ENCODE measurements around the gene MAGI3. TPM values are rescaled to one million over a fixed set of nuclear protein-coding genes. Genes with fewer than 3 reads are reported as not detected.

Gene MAGI3
- total RNA-seq, 1 donor from 2014 or later, result 5.4 TPM

GRCh38 chr1:113392541-113393128 is 2.3 kb downstream of the MAGI3 start:
- intact Hi-C loops (cut with micrococcal nuclease), result no loop called here
- H3K36me3 ChIP-seq, result no peaks in the 10 kb centered on the region
- peak overlapping the region; percentile 86 for H3K4me3 ChIP-seq
- no peak for TF ChIP-seq CTCF (IDR thresholded peaks at IDR 0.05; ENCODE audit: borderline replicate concordance)
- peaks cover 51% of the 10 kb centered on the region for H3K4me1 ChIP-seq
- DNase-seq, result no peak
- no peak overlapping the region for H3K27ac ChIP-seq (replicated peaks)
- H3K27me3 ChIP-seq (ENCODE audit: low read depth), result no peaks in the 10 kb centered on the region
- peaks cover 5% of the 10 kb centered on the region for H3K9me3 ChIP-seq (replicated peaks)

GRCh38 chr1:113394043-113394862 is 3.9 kb downstream of the MAGI3 start:
- no peaks in the 10 kb centered on the region for H3K36me3 ChIP-seq
- intact Hi-C loops (cut with micrococcal nuclease), result no loop called here
- no peak for TF ChIP-seq CTCF (IDR thresholded peaks at IDR 0.05; ENCODE audit: borderline replicate concordance)
- H3K27ac ChIP-seq (replicated peaks), result no peak overlapping the region
- peaks cover 44% of the 10 kb centered on the region for H3K4me1 ChIP-seq
- H3K9me3 ChIP-seq (replicated peaks), result no peaks in the 10 kb centered on the region
- DNase-seq, result no peak
- no peak overlapping the region for H3K4me3 ChIP-seq
- H3K27me3 ChIP-seq (ENCODE audit: low read depth), result no peaks in the 10 kb centered on the region

- H3K27me3 ChIP-seq (ENCODE audit: low read depth), result no peaks in the 10 kb centered on the region
- DNase-seq, result no peak
- TF ChIP-seq CTCF (IDR thresholded peaks at IDR 0.05; ENCODE audit: borderline replicate concordance), result no peak
- intact Hi-C loops (cut with micrococcal nuclease), result no loop called here
- H3K4me1 ChIP-seq, result peaks cover 39% of the 10 kb centered on the region
- no peaks in the 10 kb centered on the region for H3K36me3 ChIP-seq
- H3K4me3 ChIP-seq, result no peak overlapping the region
- no peak overlapping the region for H3K27ac ChIP-seq (replicated peaks)
- H3K9me3 ChIP-seq (replicated peaks), result no peaks in the 10 kb centered on the region
Measured at GRCh38 chr1:113394863-113395259, 4.5 kb downstream of the MAGI3 start.

- TF ChIP-seq CTCF (IDR thresholded peaks at IDR 0.05; ENCODE audit: borderline replicate concordance), result no peak
- H3K4me1 ChIP-seq, result peaks cover 38% of the 10 kb centered on the region
- H3K36me3 ChIP-seq, result no peaks in the 10 kb centered on the region
- no peaks in the 10 kb centered on the region for H3K27me3 ChIP-seq (ENCODE audit: low read depth)
- no peaks in the 10 kb centered on the region for H3K9me3 ChIP-seq (replicated peaks)
- intact Hi-C loops (cut with micrococcal nuclease), result no loop called here
- no peak overlapping the region for H3K4me3 ChIP-seq
- DNase-seq, result no peak
- no peak overlapping the region for H3K27ac ChIP-seq (replicated peaks)
Measured at GRCh38 chr1:113396102-113396501, 5.8 kb downstream of the MAGI3 start.

GRCh38 chr1:113396585-113396984 is 6.3 kb downstream of the MAGI3 start:
- peaks cover 36% of the 10 kb centered on the region for H3K4me1 ChIP-seq
- no peaks in the 10 kb centered on the region for H3K9me3 ChIP-seq (replicated peaks)
- DNase-seq, result no peak
- no peak for TF ChIP-seq CTCF (IDR thresholded peaks at IDR 0.05; ENCODE audit: borderline replicate concordance)
- no peak overlapping the region for H3K27ac ChIP-seq (replicated peaks)
- intact Hi-C loops (cut with micrococcal nuclease), result no loop called here
- no peaks in the 10 kb centered on the region for H3K36me3 ChIP-seq
- H3K4me3 ChIP-seq, result no peak overlapping the region
- no peaks in the 10 kb centered on the region for H3K27me3 ChIP-seq (ENCODE audit: low read depth)

Data from left ventricle myocardium inferior (tissue), 1 donor.